ENCODE data around the gene HAPLN1. TPM values are rescaled to one million over a fixed set of nuclear protein-coding genes. Genes with fewer than 3 reads are reported as not detected.

HAPLN1 gene
- total RNA-seq, 4 donors from 2014 or later = 0.31 to 1.8 (median 0.86) TPM

DNA sequence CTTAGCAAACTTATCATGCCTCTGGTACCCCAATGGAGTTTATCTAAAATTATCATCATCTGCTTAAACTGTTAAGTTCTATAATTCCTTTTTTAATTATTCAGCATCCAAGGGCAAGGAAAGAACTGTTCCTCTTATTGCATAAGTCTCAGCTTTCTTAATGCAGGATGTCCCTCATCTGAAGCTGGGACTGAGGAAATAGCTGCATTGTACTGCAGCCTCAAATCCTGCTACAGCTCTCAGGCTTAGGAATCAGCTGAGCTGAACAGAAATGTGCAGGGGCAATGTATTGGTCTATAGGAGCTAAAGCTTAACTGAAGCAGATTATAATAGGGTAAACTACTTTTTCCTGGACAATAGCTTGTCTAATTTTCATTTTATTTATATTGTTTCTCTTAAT, 48.0 kb downstream of the HAPLN1 start:
- Histone ChIP-seq H3K27ac (no peak overlapping the region), H3K4me3 (no peak overlapping the region), H3K36me3 (no peaks in the 10 kb centered on the region), H3K9me3 (no peaks in the 10 kb centered on the region), H3K4me1 (no peaks in the 10 kb centered on the region), H3K27me3 (no peaks in the 10 kb centered on the region)
- no peak for TF ChIP-seq CTCF (IDR thresholded peaks at IDR 0.05)
- no peak for TF ChIP-seq POLR2A (IDR thresholded peaks at IDR 0.05)
- no peak for TF ChIP-seq POLR2AphosphoS5 (IDR thresholded peaks at IDR 0.05)
- no peak for TF ChIP-seq EP300 (IDR thresholded peaks at IDR 0.05)
- ATAC-seq = no peak

DNA sequence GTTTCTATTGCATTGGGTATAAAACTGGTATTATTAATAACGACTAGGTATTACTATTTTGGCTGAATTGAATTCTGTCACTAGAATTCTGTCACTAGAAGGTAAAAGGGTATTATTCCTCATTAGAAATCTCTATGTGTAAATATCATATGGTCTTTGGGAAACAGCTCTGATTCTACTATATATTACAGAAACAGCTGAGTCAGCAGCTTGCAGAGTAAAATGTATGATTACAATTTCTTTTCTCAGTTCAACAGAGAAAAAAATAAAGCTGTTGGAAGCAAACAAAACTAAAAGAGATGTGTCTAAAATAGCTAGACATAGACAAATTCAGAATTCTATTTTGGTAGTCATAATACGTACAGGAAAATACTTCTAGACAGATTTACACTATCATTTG, 48.5 kb downstream of the HAPLN1 start:
- ATAC-seq = no peak
- H3K9me3 ChIP-seq = no peaks in the 10 kb centered on the region
- H3K27ac ChIP-seq = no peak overlapping the region
- no peak for TF ChIP-seq EP300 (IDR thresholded peaks at IDR 0.05)
- no peak for TF ChIP-seq POLR2A (IDR thresholded peaks at IDR 0.05)
- no peak for TF ChIP-seq CTCF (IDR thresholded peaks at IDR 0.05)
- no peak for TF ChIP-seq POLR2AphosphoS5 (IDR thresholded peaks at IDR 0.05)
- no peaks in the 10 kb centered on the region for H3K27me3 ChIP-seq
- H3K36me3 ChIP-seq = no peaks in the 10 kb centered on the region
- 58 to 66% methylated on average over 2 of the region's 2 CpGs for WGBS, 2 donors (ENCODE audit: low coverage in 1 of 2)
- no peak overlapping the region for H3K4me3 ChIP-seq
- H3K4me1 ChIP-seq = no peaks in the 10 kb centered on the region

DNA sequence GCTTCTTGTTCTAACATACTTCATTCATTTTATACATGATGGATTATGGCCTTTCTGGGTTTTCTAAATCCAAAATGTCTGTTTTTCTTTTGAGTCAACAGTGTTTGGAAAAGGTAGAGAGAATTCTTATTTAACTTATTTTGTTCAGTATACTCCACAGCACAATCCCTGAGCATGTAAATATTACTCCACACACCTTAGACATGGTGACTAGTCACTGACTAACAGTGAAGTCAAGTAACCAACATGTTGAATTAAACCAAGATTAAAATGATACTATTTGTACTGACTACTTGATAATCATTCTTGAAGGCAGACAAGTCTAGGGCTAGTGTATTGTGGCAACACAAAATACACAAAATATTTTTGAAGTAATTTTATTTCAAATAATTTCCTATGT, 55.0 kb downstream of the HAPLN1 start:
- Histone ChIP-seq H3K4me3 (no peak overlapping the region), H3K27me3 (no peaks in the 10 kb centered on the region), H3K9me3 (no peaks in the 10 kb centered on the region), H3K27ac (no peak overlapping the region), H3K36me3 (no peaks in the 10 kb centered on the region), H3K4me1 (no peaks in the 10 kb centered on the region)
- ATAC-seq = no peak
- TF ChIP-seq EP300 (IDR thresholded peaks at IDR 0.05) (no peak), POLR2A (IDR thresholded peaks at IDR 0.05) (no peak), CTCF (IDR thresholded peaks at IDR 0.05) (no peak), POLR2AphosphoS5 (IDR thresholded peaks at IDR 0.05) (no peak)

- no peak overlapping the region for H3K27ac ChIP-seq
- no peaks in the 10 kb centered on the region for H3K27me3 ChIP-seq
- H3K4me3 ChIP-seq = no peak overlapping the region
- TF ChIP-seq CTCF (IDR thresholded peaks at IDR 0.05) (no peak), EP300 (IDR thresholded peaks at IDR 0.05) (no peak), POLR2AphosphoS5 (IDR thresholded peaks at IDR 0.05) (no peak), POLR2A (IDR thresholded peaks at IDR 0.05) (no peak)
- no peaks in the 10 kb centered on the region for H3K36me3 ChIP-seq
- no peak for ATAC-seq
- H3K4me1 ChIP-seq = no peaks in the 10 kb centered on the region
- no peaks in the 10 kb centered on the region for H3K9me3 ChIP-seq
- WGBS, 2 donors (ENCODE audit: low coverage in 1 of 2) = 44 to 87% methylated on average over 3 of the region's 3 CpGs
These were observed 58.1 kb downstream of the HAPLN1 start for GRCh38 chr5:83662558-83662957.

DNA sequence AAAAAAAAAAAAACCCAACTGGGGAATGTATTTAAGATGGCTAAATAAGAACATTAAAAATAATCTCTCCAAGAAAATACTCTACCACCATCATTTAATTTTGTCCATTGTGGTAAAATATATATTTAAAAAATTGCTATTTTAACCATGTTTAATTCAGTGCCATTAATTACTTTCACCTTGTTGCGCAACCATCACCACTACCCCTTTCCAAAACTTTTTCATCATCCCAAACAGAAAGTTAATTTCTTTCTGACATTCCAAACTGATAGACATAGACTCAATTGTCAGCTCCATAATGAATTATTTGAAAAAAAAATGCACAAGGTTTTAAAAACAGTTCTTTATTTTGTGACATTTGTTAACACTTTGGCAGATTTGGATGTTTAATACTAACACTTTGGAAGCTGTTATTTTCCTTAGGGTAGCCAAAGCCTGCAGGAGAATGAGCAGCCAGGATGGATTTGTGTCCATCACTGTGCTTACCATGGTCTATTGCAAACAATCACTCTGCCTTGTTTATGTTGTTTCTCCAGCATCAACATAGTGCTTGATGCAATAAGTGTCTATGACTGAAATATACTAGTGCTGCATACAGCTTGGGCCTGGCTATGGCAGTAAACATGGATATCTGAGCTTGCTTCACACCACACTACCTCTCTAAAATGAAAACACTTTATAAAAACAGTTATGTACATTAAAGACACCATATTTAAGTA, 62.7 kb downstream of the HAPLN1 start:
- Histone ChIP-seq H3K4me1 (no peaks in the 10 kb centered on the region), H3K9me3 (no peaks in the 10 kb centered on the region), H3K27me3 (no peaks in the 10 kb centered on the region), H3K36me3 (no peaks in the 10 kb centered on the region), H3K27ac (no peak overlapping the region), H3K4me3 (no peak overlapping the region)
- ATAC-seq = no peak
- TF ChIP-seq EP300 (IDR thresholded peaks at IDR 0.05) (no peak), CTCF (IDR thresholded peaks at IDR 0.05) (no peak), POLR2A (IDR thresholded peaks at IDR 0.05) (no peak), POLR2AphosphoS5 (IDR thresholded peaks at IDR 0.05) (no peak)
- WGBS, 2 donors (ENCODE audit: low coverage in 1 of 2) = 71 to 88% methylated on average over 1 of the region's 1 CpG
